Psoas muscle (tissue), 8 donors: ENCODE data around the gene TMEM108. TPM values are rescaled to one million over a fixed set of nuclear protein-coding genes. Genes with fewer than 3 reads are reported as not detected.

Experiments
- ATAC-seq, 4 donors: fragments of 200-7000 bp; cut with Tn5 transposase; one replicate each; pipeline ENCODE4 v1.9.1; 2020; ENCODE audit warnings: moderate library complexity in 3 of 4, mild to moderate bottlenecking in 2 of 4
- DNase-seq, 2 donors: peaks; one replicate each; pipeline ENCODE4 v3.0.0-alpha.2; 2020
- H3K27ac ChIP-seq: fragments of 200-600 bp; one replicate; pipeline ENCODE4 v1.8.0; 2022
- H3K27me3 ChIP-seq, 3 donors: fragments of 200-600 bp in 1 of 3; one replicate each; pipeline versions ENCODE4 v1.6.1 to v1.8.0; 2013 to 2022; ENCODE audit warnings: low read length in 2 of 3, mild to moderate bottlenecking in 2 of 3, moderate library complexity in 1 of 3; ENCODE audit not compliant: insufficient read depth in 3 of 3
- H3K36me3 ChIP-seq, 2 donors: fragments of 200-600 bp in 1 of 2; one replicate each; pipeline versions ENCODE4 v1.6.1 to v1.8.0; 2013 to 2022; ENCODE audit warnings: low read depth in 1 of 2, mild to moderate bottlenecking in 1 of 2, moderate library complexity in 1 of 2; ENCODE audit not compliant: insufficient read depth in 1 of 2
- H3K4me1 ChIP-seq: fragments of 200-600 bp; one replicate; pipeline ENCODE4 v1.8.0; 2022
- H3K4me3 ChIP-seq: fragments of 200-600 bp; one replicate; pipeline ENCODE4 v1.8.0; 2022; ENCODE audit warnings: mild to moderate bottlenecking
- H3K9me3 ChIP-seq: fragments of 200-600 bp; one replicate; pipeline ENCODE4 v1.8.0; 2022
- WGBS, 3 donors: extraction: QIAGEN DNeasy Blood & Tissue Kit; methylation state at CpG; one replicate each; pipeline versions ENCODE4 v1.1.6 to v1.1.7; 2013; 5-methylcytosine and 5-hydroxymethylcytosine counted together
- intact Hi-C, 2 donors: fragments of 100-400 bp; cut with DNase I; formaldehyde crosslinking; loops; one replicate each; pipeline versions ENCODE4 v1.11.0 to v1.14.2; 2022
- polyA plus RNA-seq, 3 donors: library from polyadenylated mRNA; stranded (reverse); fragments of 200-250 nt; gene quantifications; one replicate each; pipeline ENCODE4 v1.2.3, GENCODE V29; 2013
- total RNA-seq, 4 donors: library from RNA; stranded (reverse); fragmentation: NEBNext Ultra II Directional in 2 of 4; extraction: Animal tissue kit (Norgen Biotek cat#: 25700) in 2 of 4; gene quantifications; one replicate each; pipeline versions ENCODE4 v1.2.1 to v1.2.4, GENCODE V29; 2021 to 2023
- TF ChIP-seq, protein P1 (sequence below): fragments of 200-600 bp; IDR thresholded peaks from one replicate; pipeline ENCODE4 v1.8.0; 2022; ENCODE audit warnings: antibody characterized with exemption
- donor health status: healthy with polysubstance abuse.
- donor health status: DM: no; HTN: no; CAD: no; lungs with moderate emphysema.
- donor health status: Bipolar disorder and iron deficiency.
- donor health status: healthy.
- donor health status: DM: yes; HTN: yes; CAD: no.
- donor health status: DM: no; HTN: no; CAD: no.
- donor health status: DM: no; HTN: no; CAD: no.
- donor health status: DM: yes; HTN: yes; CAD: no.

The TMEM108 gene
- total and polyA plus RNA-seq, 7 donors: 2.4 to 10.5 (median 6.5) TPM

- TF ChIP-seq, protein P1, sequence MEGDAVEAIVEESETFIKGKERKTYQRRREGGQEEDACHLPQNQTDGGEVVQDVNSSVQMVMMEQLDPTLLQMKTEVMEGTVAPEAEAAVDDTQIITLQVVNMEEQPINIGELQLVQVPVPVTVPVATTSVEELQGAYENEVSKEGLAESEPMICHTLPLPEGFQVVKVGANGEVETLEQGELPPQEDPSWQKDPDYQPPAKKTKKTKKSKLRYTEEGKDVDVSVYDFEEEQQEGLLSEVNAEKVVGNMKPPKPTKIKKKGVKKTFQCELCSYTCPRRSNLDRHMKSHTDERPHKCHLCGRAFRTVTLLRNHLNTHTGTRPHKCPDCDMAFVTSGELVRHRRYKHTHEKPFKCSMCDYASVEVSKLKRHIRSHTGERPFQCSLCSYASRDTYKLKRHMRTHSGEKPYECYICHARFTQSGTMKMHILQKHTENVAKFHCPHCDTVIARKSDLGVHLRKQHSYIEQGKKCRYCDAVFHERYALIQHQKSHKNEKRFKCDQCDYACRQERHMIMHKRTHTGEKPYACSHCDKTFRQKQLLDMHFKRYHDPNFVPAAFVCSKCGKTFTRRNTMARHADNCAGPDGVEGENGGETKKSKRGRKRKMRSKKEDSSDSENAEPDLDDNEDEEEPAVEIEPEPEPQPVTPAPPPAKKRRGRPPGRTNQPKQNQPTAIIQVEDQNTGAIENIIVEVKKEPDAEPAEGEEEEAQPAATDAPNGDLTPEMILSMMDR: no peak
- ATAC-seq: no peak
- WGBS, 3 donors: 67 to 71% (median 70%) methylated on average over 3 of the region's 3 CpGs
These were observed 366.7 kb downstream of the TMEM108 start for GRCh38 chr3:133404920-133405319.

GRCh38 chr3:133408366-133408765, 370.2 kb downstream of the TMEM108 start:
- intact Hi-C loops: no loop called here
- Histone ChIP-seq H3K27me3 (peaks cover 0 to 6% (median 0%) of the 10 kb centered on the region in 3 donors), H3K27ac (no peak overlapping the region), H3K36me3 (no peaks in the 10 kb centered on the region), H3K9me3 (no peaks in the 10 kb centered on the region), H3K4me3 (no peak overlapping the region), H3K4me1 (peaks cover 3% of the 10 kb centered on the region)
- TF ChIP-seq, protein P1: no peak
- DNase-seq (no peak), ATAC-seq (no peak)
- WGBS, 3 donors: 76 to 88% (median 78%) methylated on average over 2 of the region's 2 CpGs

More at GRCh38 chr3:133404920-133405319, 366.7 kb downstream of the TMEM108 start:
- H3K9me3 ChIP-seq: no peaks in the 10 kb centered on the region
- H3K27ac ChIP-seq: no peak overlapping the region
- intact Hi-C loops: no loop called here
- H3K36me3 ChIP-seq: no peaks in the 10 kb centered on the region
- no peak for DNase-seq
- H3K27me3 ChIP-seq: peaks cover 0 to 6% (median 0%) of the 10 kb centered on the region in 3 donors
- no peaks in the 10 kb centered on the region for H3K4me1 ChIP-seq
- H3K4me3 ChIP-seq: no peak overlapping the region

GRCh38 chr3:133408961-133409360, 370.8 kb downstream of the TMEM108 start:
- H3K27ac ChIP-seq: no peak overlapping the region
- intact Hi-C loops: no loop called here
- H3K36me3 ChIP-seq: no peaks in the 10 kb centered on the region
- no peak for DNase-seq
- no peak overlapping the region for H3K4me3 ChIP-seq
- H3K9me3 ChIP-seq: no peaks in the 10 kb centered on the region
- TF ChIP-seq, protein P1: no peak
- peaks cover 0 to 6% (median 0%) of the 10 kb centered on the region in 3 donors for H3K27me3 ChIP-seq
- ATAC-seq: no peak
- WGBS, 3 donors: 43 to 66% (median 48%) methylated on average over 2 of the region's 2 CpGs
- peaks cover 3% of the 10 kb centered on the region for H3K4me1 ChIP-seq

DNA sequence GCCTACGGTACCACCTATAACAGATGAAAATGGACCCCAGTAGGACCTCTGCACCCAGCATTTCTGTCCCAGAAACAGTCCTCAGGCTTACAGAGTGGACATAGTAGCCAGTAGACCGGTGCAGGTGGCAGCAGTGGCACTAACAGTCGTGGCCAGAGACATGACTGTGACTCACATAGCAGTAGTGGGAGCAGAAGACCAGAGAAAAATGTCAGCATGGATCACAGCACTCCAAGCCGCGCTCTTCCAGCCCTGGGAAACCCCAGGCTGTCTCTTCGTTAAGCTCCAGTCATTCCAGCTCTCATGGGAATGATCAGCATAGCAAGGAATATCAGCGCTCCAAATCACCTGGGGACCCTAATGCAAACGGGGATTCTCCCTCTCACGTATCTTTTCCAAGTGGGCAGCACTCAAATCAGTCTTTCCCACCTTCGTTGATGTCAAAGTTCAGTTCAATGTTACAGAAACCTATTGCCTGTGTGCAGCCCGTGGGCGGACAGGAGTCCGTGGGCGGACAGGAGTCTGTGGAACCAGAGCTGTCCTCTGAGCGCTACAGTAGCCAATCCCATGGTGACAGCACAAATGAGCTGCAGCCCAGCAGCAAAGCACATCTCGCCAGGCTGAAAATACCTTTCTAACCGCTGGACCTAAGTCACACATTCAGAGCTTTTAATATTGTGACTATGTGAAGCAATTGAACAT, 372.2 kb downstream of the TMEM108 start:
- Histone ChIP-seq H3K27me3 (peaks cover 0 to 6% (median 0%) of the 10 kb centered on the region in 3 donors), H3K27ac (no peak overlapping the region), H3K9me3 (no peaks in the 10 kb centered on the region), H3K4me3 (no peak overlapping the region), H3K4me1 (peaks cover 3% of the 10 kb centered on the region), H3K36me3 (no peaks in the 10 kb centered on the region)
- 65 to 77% (median 75%) methylated on average over 17 of the region's 17 CpGs for WGBS, 3 donors
- TF ChIP-seq, protein P1: no peak
- DNase-seq (no peak), ATAC-seq (no peak)
- intact Hi-C loops: no loop called here
